CD4-positive, CD25-positive, alpha-beta regulatory T cell (primary cell): ENCODE results near the gene HOXB7. TPM values are rescaled to one million over a fixed set of nuclear protein-coding genes. Genes with fewer than 3 reads are reported as not detected.

ENCODE experiments used
- ATAC-seq, 2 donors: fragments of 150-1000 bp; cut with Tn5 transposase; one replicate each; pipeline ENCODE4 v1.10.0; 2021; ENCODE audit warnings: low read depth in 2 of 2, moderate number of reproducible peaks in 2 of 2, moderate library complexity in 1 of 2
- DNase-seq, 3 donors: peaks; one replicate each; pipeline versions ENCODE4 v3.0.0 to v3.0.0-alpha.2; 2012 to 2022; ENCODE audit warnings: mixed read lengths in 1 of 3
- H3K27ac ChIP-seq: one replicate; pipeline ENCODE4 v1.7.0; 2013; ENCODE audit warnings: mild to moderate bottlenecking, low read length; ENCODE audit not compliant: insufficient read depth, poor library complexity, severe bottlenecking
- H3K27me3 ChIP-seq: one replicate; pipeline ENCODE4 v1.7.0; 2013; ENCODE audit warnings: low read length; ENCODE audit not compliant: control insufficient read depth, insufficient read depth
- H3K36me3 ChIP-seq: one replicate; pipeline ENCODE4 v1.7.0; 2013; ENCODE audit warnings: mild to moderate bottlenecking, low read length, moderate library complexity; ENCODE audit not compliant: control insufficient read depth, insufficient read depth
- H3K4me1 ChIP-seq: 2 replicates; pipeline ENCODE4 v1.7.0; 2013; ENCODE audit warnings: mild to moderate bottlenecking, low read length; ENCODE audit not compliant: insufficient read depth, control insufficient read depth, poor library complexity, severe bottlenecking
- H3K4me3 ChIP-seq: one replicate; pipeline ENCODE4 v1.7.0; 2013; ENCODE audit warnings: low read depth, mild to moderate bottlenecking, low read length, moderate library complexity
- H3K9me3 ChIP-seq, 2 experiments: 1 replicate in 1 of 2; 2 replicates in 1 of 2; pipeline ENCODE4 v1.7.0; 2013; ENCODE audit warnings: low read length in 2 of 2, mild to moderate bottlenecking in 1 of 2, moderate library complexity in 1 of 2; ENCODE audit not compliant: control insufficient read depth in 2 of 2
- H3K27ac Mint-ChIP-seq, 3 donors: one replicate each; pipeline ENCODE4 v1.8.0; 2020 to 2022; ENCODE audit warnings: mild to moderate bottlenecking in 3 of 3, mixed read lengths in 3 of 3, moderate library complexity in 2 of 3
- H3K27me3 Mint-ChIP-seq: one replicate; pipeline ENCODE4 v1.8.0; 2022; ENCODE audit warnings: mild to moderate bottlenecking, mixed read lengths
- H3K36me3 Mint-ChIP-seq: one replicate; pipeline ENCODE4 v1.8.0; 2020; ENCODE audit warnings: mixed read lengths
- H3K4me1 Mint-ChIP-seq, 4 donors: one replicate each; pipeline ENCODE4 v1.8.0; 2020 to 2022; ENCODE audit warnings: mixed read lengths in 4 of 4, mild to moderate bottlenecking in 1 of 4
- H3K4me3 Mint-ChIP-seq, 4 donors: one replicate each; pipeline ENCODE4 v1.8.0; 2020 to 2022; ENCODE audit warnings: mild to moderate bottlenecking in 4 of 4, mixed read lengths in 4 of 4, moderate library complexity in 3 of 4
- H3K9me3 Mint-ChIP-seq, 7 donors: one replicate each; pipeline ENCODE4 v1.8.0; 2020 to 2022; ENCODE audit warnings: mixed read lengths in 7 of 7, mild to moderate bottlenecking in 3 of 7, moderate library complexity in 2 of 7
- polyA plus RNA-seq, 4 donors: library from polyadenylated mRNA; unstranded; fragments of 300-500 nt; fragmentation: Illumina TruSeq; gene quantifications; one replicate each; pipeline ENCODE4 v1.2.3, GENCODE V29; 2021
- total RNA-seq: library from RNA; stranded (reverse); gene quantifications from one replicate; pipeline ENCODE4 v1.2.3, GENCODE V29; 2022

Gene HOXB7
- total and polyA plus RNA-seq, 5 donors from 2014 or later, result 0.77 to 7.2 (median 2.1) TPM

- Histone ChIP-seq H3K36me3 (no peaks in the 10 kb centered on the region), H3K4me1 (peaks cover 53% of the 10 kb centered on the region), H3K27ac (no peak overlapping the region), H3K4me3 (no peak overlapping the region), H3K27me3 (peaks cover 58% of the 10 kb centered on the region), H3K9me3 (no peaks in the 10 kb centered on the region)
- peak overlapping the region in 1 of 4 donors; percentile 22 for H3K4me3 Mint-ChIP-seq
- H3K27ac Mint-ChIP-seq, result no peak overlapping the region
- ATAC-seq, result no peak
- H3K36me3 Mint-ChIP-seq, result peaks cover 3% of the 10 kb centered on the region
- H3K9me3 Mint-ChIP-seq, result peaks cover 0 to 3% (median 0%) of the 10 kb centered on the region in 7 donors
- DNase-seq, result no peak
- H3K4me1 Mint-ChIP-seq, result peaks cover 13 to 53% (median 30%) of the 10 kb centered on the region in 4 donors
- H3K27me3 Mint-ChIP-seq, result peaks cover 98% of the 10 kb centered on the region
Measured at GRCh38 chr17:48600244-48601098, 10.3 kb downstream of the HOXB7 start.

GRCh38 chr17:48599354-48599753 lies 11.5 kb downstream of the HOXB7 start:
- no peak for DNase-seq
- H3K27me3 ChIP-seq, result peaks cover 61% of the 10 kb centered on the region
- ATAC-seq, result no peak
- peaks cover 94% of the 10 kb centered on the region for H3K27me3 Mint-ChIP-seq
- H3K36me3 ChIP-seq, result no peaks in the 10 kb centered on the region
- peaks cover 13 to 49% (median 28%) of the 10 kb centered on the region in 4 donors for H3K4me1 Mint-ChIP-seq
- H3K9me3 ChIP-seq, result no peaks in the 10 kb centered on the region
- H3K36me3 Mint-ChIP-seq, result peaks cover 3% of the 10 kb centered on the region
- peaks cover 0 to 3% (median 0%) of the 10 kb centered on the region in 7 donors for H3K9me3 Mint-ChIP-seq
- H3K4me1 ChIP-seq, result peaks cover 51% of the 10 kb centered on the region
- peak overlapping the region in 1 of 4 donors; percentile 42 for H3K4me3 Mint-ChIP-seq
- H3K4me3 ChIP-seq, result no peak overlapping the region
- no peak overlapping the region for H3K27ac Mint-ChIP-seq
- H3K27ac ChIP-seq, result no peak overlapping the region

GRCh38 chr17:48598736-48599135 lies 12.1 kb downstream of the HOXB7 start:
- ATAC-seq (no peak), DNase-seq (no peak)
- Histone ChIP-seq H3K9me3 (no peaks in the 10 kb centered on the region), H3K36me3 (no peaks in the 10 kb centered on the region), H3K27me3 (peaks cover 61% of the 10 kb centered on the region), H3K27ac (no peak overlapping the region), H3K4me1 (peaks cover 49% of the 10 kb centered on the region), H3K4me3 (no peak overlapping the region)
- Mint-ChIP-seq H3K4me1 (peaks cover 13 to 52% (median 28%) of the 10 kb centered on the region in 4 donors), H3K9me3 (peaks cover 0 to 3% (median 0%) of the 10 kb centered on the region in 7 donors), H3K27ac (no peak overlapping the region), H3K4me3 (peak overlapping the region; percentile 33 to 89 (median 80)), H3K27me3 (peaks cover 88% of the 10 kb centered on the region), H3K36me3 (peaks cover 3% of the 10 kb centered on the region)

- H3K4me1 Mint-ChIP-seq, result peaks cover 14 to 52% (median 31%) of the 10 kb centered on the region in 4 donors
- peaks cover 52% of the 10 kb centered on the region for H3K4me1 ChIP-seq
- H3K9me3 Mint-ChIP-seq, result peaks cover 0 to 3% (median 0%) of the 10 kb centered on the region in 7 donors
- peaks cover 55% of the 10 kb centered on the region for H3K27me3 ChIP-seq
- peaks cover 88% of the 10 kb centered on the region for H3K27me3 Mint-ChIP-seq
- H3K27ac Mint-ChIP-seq, result peak overlapping the region in 1 of 3 donors; percentile 74
- peak overlapping the region; percentile 19 for H3K4me3 ChIP-seq
- peak overlapping the region; percentile 73 to 89 (median 80) for H3K4me3 Mint-ChIP-seq
- H3K9me3 ChIP-seq, result no peaks in the 10 kb centered on the region
- peak; percentile 45 to 48 for ATAC-seq
- no peak overlapping the region for H3K27ac ChIP-seq
- peaks cover 3% of the 10 kb centered on the region for H3K36me3 Mint-ChIP-seq
- DNase-seq, result peak in 1 of 3 donors; percentile 61
- no peaks in the 10 kb centered on the region for H3K36me3 ChIP-seq
Measured at GRCh38 chr17:48597778-48598631, 12.8 kb downstream of the HOXB7 start.

DNA sequence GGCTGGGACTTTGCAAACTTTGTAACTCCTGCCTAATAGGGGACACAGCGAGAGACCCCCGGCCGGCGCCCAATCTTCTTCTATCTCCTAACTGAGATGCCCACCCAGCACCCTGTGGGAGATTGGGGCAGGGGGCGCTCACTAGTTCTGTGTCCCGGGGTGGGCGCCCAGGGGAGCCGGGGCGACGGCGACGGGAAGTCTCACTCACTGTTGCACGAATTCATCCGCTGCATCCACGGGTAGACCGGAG lies 13.4 kb downstream of the HOXB7 start:
- Histone ChIP-seq H3K36me3 (no peaks in the 10 kb centered on the region), H3K4me1 (peaks cover 52% of the 10 kb centered on the region), H3K4me3 (no peak overlapping the region), H3K27ac (no peak overlapping the region), H3K9me3 (no peaks in the 10 kb centered on the region), H3K27me3 (peaks cover 54% of the 10 kb centered on the region)
- peaks cover 10 to 52% (median 34%) of the 10 kb centered on the region in 4 donors for H3K4me1 Mint-ChIP-seq
- DNase-seq, result no peak
- H3K9me3 Mint-ChIP-seq, result peaks cover 0 to 3% (median 0%) of the 10 kb centered on the region in 7 donors
- peak overlapping the region in 1 of 3 donors; percentile 74 for H3K27ac Mint-ChIP-seq
- H3K27me3 Mint-ChIP-seq, result peaks cover 88% of the 10 kb centered on the region
- no peak for ATAC-seq
- H3K36me3 Mint-ChIP-seq, result peaks cover 3% of the 10 kb centered on the region
- H3K4me3 Mint-ChIP-seq, result peak overlapping the region; percentile 73 to 89 (median 80)

DNA sequence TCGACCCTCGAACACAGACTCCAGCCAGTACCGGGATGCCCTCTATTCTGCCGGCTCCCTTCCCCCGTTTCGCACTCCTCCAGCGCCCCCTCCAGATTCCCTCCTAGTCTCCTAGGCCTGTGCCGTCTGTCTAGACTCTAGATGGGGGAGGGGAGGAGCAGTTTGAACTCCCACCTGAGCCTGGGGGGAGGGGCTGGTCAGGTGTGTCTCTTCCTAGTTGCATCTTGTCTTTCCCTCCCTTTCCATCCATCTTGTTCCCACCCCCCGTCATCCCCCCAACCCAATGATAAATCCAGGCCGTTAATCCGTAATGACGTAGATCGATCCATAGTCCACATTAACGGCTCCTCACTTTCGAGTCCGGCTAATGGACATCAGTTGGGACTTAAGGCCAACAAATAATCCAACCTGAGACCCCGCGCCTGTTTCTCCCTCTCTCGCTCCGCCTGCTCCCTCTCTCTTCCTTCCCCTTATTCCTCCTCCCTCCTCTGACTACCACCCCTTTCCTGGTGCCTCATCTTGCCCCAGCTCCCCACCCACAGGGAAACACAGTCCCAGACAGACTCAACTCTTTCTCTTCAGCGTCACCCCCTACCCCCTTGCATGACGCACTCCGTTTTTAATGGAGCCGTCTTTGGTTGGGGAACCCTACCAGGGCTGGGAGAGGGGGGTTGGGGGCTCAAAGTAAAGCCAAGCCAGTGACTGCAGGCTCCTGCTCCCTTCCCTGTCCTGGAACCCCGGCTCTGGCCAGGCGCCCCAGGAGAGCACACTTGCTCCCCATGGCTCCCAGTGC lies 13.9 kb downstream of the HOXB7 start:
- Histone ChIP-seq H3K9me3 (no peaks in the 10 kb centered on the region), H3K4me3 (no peak overlapping the region), H3K27me3 (peaks cover 52% of the 10 kb centered on the region), H3K27ac (no peak overlapping the region), H3K36me3 (no peaks in the 10 kb centered on the region), H3K4me1 (peaks cover 50% of the 10 kb centered on the region)
- Mint-ChIP-seq H3K9me3 (peaks cover 0 to 3% (median 0%) of the 10 kb centered on the region in 7 donors), H3K36me3 (peaks cover 3% of the 10 kb centered on the region), H3K4me1 (peaks cover 8 to 52% (median 33%) of the 10 kb centered on the region in 4 donors), H3K27ac (no peak overlapping the region), H3K4me3 (peak overlapping the region; percentile 73 to 91 (median 82)), H3K27me3 (peaks cover 88% of the 10 kb centered on the region)
- ATAC-seq (no peak), DNase-seq (no peak)
